ENCODE data around the gene CCDC51. TPM values are rescaled to one million over a fixed set of nuclear protein-coding genes. Genes with fewer than 3 reads are reported as not detected.

The CCDC51 gene
- total RNA-seq, 1 experiment from 2014 or later: 29.3 TPM

DNA sequence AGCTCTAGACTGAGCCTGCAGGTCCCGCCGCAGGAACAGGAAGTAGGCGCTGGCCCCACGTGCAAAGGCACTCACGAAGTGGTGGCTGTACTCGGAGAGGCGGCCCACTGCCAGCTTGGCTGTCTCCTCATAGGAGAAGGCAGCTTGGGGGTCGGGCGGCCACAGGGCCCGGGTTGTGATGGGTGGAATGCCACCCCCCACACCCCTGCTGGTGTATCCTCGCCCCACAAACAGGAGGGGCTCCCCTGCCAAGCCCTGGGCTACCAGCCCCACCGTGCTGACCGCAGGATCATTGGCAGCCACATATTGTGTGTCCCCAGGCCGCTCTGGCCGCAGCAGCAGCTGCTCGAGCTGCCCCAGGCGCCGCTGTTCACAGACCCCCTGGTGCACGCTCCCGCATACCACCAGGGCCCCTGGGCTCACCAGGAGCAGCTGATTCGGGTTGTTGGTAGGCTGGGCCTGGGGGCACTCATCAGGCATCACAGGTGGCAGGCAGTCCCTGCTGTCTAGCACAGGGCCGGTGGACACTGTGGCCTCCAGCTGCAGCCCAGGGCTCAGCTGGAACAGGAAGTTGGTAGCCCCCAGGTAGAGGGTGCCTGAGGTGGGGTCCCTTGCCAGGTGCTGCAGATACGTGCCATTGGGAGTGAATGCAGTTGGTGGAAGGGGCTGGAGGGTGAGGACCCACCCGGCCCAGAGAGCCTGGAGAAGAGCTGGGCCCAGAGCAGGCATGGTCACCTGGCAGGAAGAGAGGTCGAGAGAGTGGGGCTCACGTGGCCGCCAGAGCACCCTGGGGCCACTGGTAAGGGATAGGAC is 15.8 kb downstream of the CCDC51 start (continued):
- TF ChIP-seq, protein P1, sequence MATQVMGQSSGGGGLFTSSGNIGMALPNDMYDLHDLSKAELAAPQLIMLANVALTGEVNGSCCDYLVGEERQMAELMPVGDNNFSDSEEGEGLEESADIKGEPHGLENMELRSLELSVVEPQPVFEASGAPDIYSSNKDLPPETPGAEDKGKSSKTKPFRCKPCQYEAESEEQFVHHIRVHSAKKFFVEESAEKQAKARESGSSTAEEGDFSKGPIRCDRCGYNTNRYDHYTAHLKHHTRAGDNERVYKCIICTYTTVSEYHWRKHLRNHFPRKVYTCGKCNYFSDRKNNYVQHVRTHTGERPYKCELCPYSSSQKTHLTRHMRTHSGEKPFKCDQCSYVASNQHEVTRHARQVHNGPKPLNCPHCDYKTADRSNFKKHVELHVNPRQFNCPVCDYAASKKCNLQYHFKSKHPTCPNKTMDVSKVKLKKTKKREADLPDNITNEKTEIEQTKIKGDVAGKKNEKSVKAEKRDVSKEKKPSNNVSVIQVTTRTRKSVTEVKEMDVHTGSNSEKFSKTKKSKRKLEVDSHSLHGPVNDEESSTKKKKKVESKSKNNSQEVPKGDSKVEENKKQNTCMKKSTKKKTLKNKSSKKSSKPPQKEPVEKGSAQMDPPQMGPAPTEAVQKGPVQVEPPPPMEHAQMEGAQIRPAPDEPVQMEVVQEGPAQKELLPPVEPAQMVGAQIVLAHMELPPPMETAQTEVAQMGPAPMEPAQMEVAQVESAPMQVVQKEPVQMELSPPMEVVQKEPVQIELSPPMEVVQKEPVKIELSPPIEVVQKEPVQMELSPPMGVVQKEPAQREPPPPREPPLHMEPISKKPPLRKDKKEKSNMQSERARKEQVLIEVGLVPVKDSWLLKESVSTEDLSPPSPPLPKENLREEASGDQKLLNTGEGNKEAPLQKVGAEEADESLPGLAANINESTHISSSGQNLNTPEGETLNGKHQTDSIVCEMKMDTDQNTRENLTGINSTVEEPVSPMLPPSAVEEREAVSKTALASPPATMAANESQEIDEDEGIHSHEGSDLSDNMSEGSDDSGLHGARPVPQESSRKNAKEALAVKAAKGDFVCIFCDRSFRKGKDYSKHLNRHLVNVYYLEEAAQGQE (IDR thresholded peaks at IDR 0.05; ENCODE audit: low read depth): no peak
- TF ChIP-seq EZH2phosphoT487 (IDR thresholded peaks at IDR 0.05; ENCODE audit: borderline replicate concordance): no peak
- TF ChIP-seq SIN3A (IDR thresholded peaks at IDR 0.05; ENCODE audit: low read depth): no peak
- no peak for TF ChIP-seq ZNF274 (IDR thresholded peaks at IDR 0.05; ENCODE audit: low read depth, low read length)
- TF ChIP-seq CEBPB (IDR thresholded peaks at IDR 0.05; ENCODE audit: low read depth): no peak
- TF ChIP-seq, protein P2, sequence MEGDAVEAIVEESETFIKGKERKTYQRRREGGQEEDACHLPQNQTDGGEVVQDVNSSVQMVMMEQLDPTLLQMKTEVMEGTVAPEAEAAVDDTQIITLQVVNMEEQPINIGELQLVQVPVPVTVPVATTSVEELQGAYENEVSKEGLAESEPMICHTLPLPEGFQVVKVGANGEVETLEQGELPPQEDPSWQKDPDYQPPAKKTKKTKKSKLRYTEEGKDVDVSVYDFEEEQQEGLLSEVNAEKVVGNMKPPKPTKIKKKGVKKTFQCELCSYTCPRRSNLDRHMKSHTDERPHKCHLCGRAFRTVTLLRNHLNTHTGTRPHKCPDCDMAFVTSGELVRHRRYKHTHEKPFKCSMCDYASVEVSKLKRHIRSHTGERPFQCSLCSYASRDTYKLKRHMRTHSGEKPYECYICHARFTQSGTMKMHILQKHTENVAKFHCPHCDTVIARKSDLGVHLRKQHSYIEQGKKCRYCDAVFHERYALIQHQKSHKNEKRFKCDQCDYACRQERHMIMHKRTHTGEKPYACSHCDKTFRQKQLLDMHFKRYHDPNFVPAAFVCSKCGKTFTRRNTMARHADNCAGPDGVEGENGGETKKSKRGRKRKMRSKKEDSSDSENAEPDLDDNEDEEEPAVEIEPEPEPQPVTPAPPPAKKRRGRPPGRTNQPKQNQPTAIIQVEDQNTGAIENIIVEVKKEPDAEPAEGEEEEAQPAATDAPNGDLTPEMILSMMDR (IDR thresholded peaks at IDR 0.05 in 2 of 3, conservative IDR thresholded peaks at IDR 0.05 in 1 of 3; ENCODE audit: borderline replicate concordance in 1 of 3, insufficient read depth in 1 of 3, low read depth in 2 of 3, low read length in 2 of 3): no peak
